Fibroblast of lung (primary cell): Measurements from ENCODE around the gene NCR3LG1. TPM values are rescaled to one million over a fixed set of nuclear protein-coding genes. Genes with fewer than 3 reads are reported as not detected.

Source experiments
- DNase-seq, 2 donors: peaks; one replicate each; pipeline versions ENCODE4 v3.0.0 to v3.0.0-alpha.2; 2010; ENCODE audit warnings: low read depth in 2 of 2
- H2AFZ ChIP-seq: 2 replicates; pipeline ENCODE4 v1.5.1; 2012; ENCODE audit warnings: low read length, control low read depth, inconsistent platforms
- H3K27ac ChIP-seq: 2 replicates; pipeline ENCODE4 v1.5.1; 2011; ENCODE audit warnings: low read length, control low read depth; ENCODE audit not compliant: insufficient read depth
- H3K27me3 ChIP-seq: 2 replicates; pipeline ENCODE4 v1.5.1; 2011; ENCODE audit warnings: mild to moderate bottlenecking, low read length; ENCODE audit not compliant: control insufficient read depth, insufficient read depth
- H3K36me3 ChIP-seq: 2 replicates; pipeline ENCODE4 v1.5.1; 2011; ENCODE audit warnings: low read length; ENCODE audit not compliant: control insufficient read depth, insufficient read depth
- H3K4me1 ChIP-seq: 2 replicates; pipeline ENCODE4 v1.5.1; 2011; ENCODE audit warnings: low read length; ENCODE audit not compliant: control insufficient read depth, insufficient read depth; ENCODE audit errors: extremely low read depth
- H3K4me2 ChIP-seq: 2 replicates; pipeline ENCODE4 v1.5.1; 2011; ENCODE audit warnings: low read length, control low read depth; ENCODE audit not compliant: insufficient read depth; ENCODE audit errors: extremely low read depth
- H3K4me3 ChIP-seq, 4 experiments: fragments of 200-600 bp in 1 of 4; sonication (generic) in 1 of 4; replicated peaks in 1 of 4; 2 replicates each; pipeline ENCODE4 v1.5.1; 2011 to 2016; ENCODE audit warnings: low read length in 4 of 4, low read depth in 3 of 4, mild to moderate bottlenecking in 3 of 4, control low read depth in 2 of 4, inconsistent platforms in 1 of 4, mixed read lengths in 1 of 4; ENCODE audit not compliant: insufficient read depth in 1 of 4; ENCODE audit errors: control extremely low read depth in 1 of 4
- H3K79me2 ChIP-seq: 2 replicates; pipeline ENCODE4 v1.5.1; 2012; ENCODE audit warnings: mild to moderate bottlenecking, low read length, inconsistent platforms; ENCODE audit not compliant: control insufficient read depth, insufficient read depth
- H3K9ac ChIP-seq: 2 replicates; pipeline ENCODE4 v1.5.1; 2011; ENCODE audit warnings: mild to moderate bottlenecking, low read length, control low read depth; ENCODE audit not compliant: insufficient read depth
- H3K9me3 ChIP-seq: 2 replicates; pipeline ENCODE4 v1.5.1; 2012; ENCODE audit warnings: low read depth, low read length; ENCODE audit not compliant: control insufficient read depth, insufficient read depth
- H4K20me1 ChIP-seq: 2 replicates; pipeline ENCODE4 v1.5.1; 2011; ENCODE audit warnings: low read length; ENCODE audit not compliant: control insufficient read depth, insufficient read depth; ENCODE audit errors: extremely low read depth
- CTCF ChIP-seq, 2 donors: IDR thresholded peaks in 1 of 2; conservative IDR thresholded peaks in 1 of 2; 1 replicate in 1 of 2; 2 replicates in 1 of 2; pipeline ENCODE4 v1.5.1; 2011 to 2012; ENCODE audit warnings: low read length in 2 of 2, control low read depth in 1 of 2, inconsistent platforms in 1 of 2, low read depth in 1 of 2, mild to moderate bottlenecking in 1 of 2
- EZH2 ChIP-seq: IDR thresholded peaks from 2 replicates; pipeline ENCODE4 v1.5.1; 2012; ENCODE audit warnings: low read length, control low read depth, mild to moderate bottlenecking; ENCODE audit errors: missing control alignments
- polyA plus RNA-seq, 2 donors: library from polyadenylated mRNA; depleted of rRNA in 1 of 2; stranded (reverse) in 1 of 2; unstranded in 1 of 2; fragments of >200 nt; gene quantifications; 2 replicates each; pipeline ENCODE4 v1.2.1, GENCODE V29; 2011 to 2012; ENCODE audit warnings: missing spikeins in 1 of 2
- total RNA-seq: library from RNA; depleted of rRNA; stranded (reverse); fragments of >200 nt; gene quantifications from 2 replicates; pipeline ENCODE4 v1.2.1, GENCODE V29; 2014

The NCR3LG1 gene
- total and polyA plus RNA-seq, 2 donors (not counting 1 experiment from before 2014, with no cell fraction given): 4.5 to 6.0 TPM

GRCh38 chr11:17343907-17344306 is 7.7 kb upstream of the NCR3LG1 start:
- no peaks in the 10 kb centered on the region for H4K20me1 ChIP-seq
- no peaks in the 10 kb centered on the region for H3K9me3 ChIP-seq
- no peaks in the 10 kb centered on the region for H3K79me2 ChIP-seq
- H3K27me3 ChIP-seq: no peaks in the 10 kb centered on the region
- no peak overlapping the region for H3K4me3 ChIP-seq
- H3K4me2 ChIP-seq: no peak overlapping the region
- no peak for TF ChIP-seq CTCF (conservative IDR thresholded peaks at IDR 0.05 in 1 of 2, IDR thresholded peaks at IDR 0.05 in 1 of 2; ENCODE audit: low read depth in 1 of 2, low read length in 2 of 2)
- TF ChIP-seq EZH2: no peak
- peak; percentile 81 to 91 for DNase-seq
- H3K9ac ChIP-seq: no peak overlapping the region
- no peaks in the 10 kb centered on the region for H3K36me3 ChIP-seq
- H2AFZ ChIP-seq: no peak overlapping the region
- no peak overlapping the region for H3K27ac ChIP-seq
- peaks cover 3% of the 10 kb centered on the region for H3K4me1 ChIP-seq

GRCh38 chr11:17347676-17348075 is 3.9 kb upstream of the NCR3LG1 start:
- no peak overlapping the region for H3K27ac ChIP-seq
- H3K79me2 ChIP-seq: no peaks in the 10 kb centered on the region
- H3K9ac ChIP-seq: no peak overlapping the region
- H3K36me3 ChIP-seq: no peaks in the 10 kb centered on the region
- H3K9me3 ChIP-seq: no peaks in the 10 kb centered on the region
- no peaks in the 10 kb centered on the region for H4K20me1 ChIP-seq
- H3K27me3 ChIP-seq: no peaks in the 10 kb centered on the region
- TF ChIP-seq EZH2 (no peak), CTCF (conservative IDR thresholded peaks at IDR 0.05 in 1 of 2, IDR thresholded peaks at IDR 0.05 in 1 of 2; ENCODE audit: low read depth in 1 of 2, low read length in 2 of 2) (no peak)
- H3K4me1 ChIP-seq: peaks cover 3% of the 10 kb centered on the region
- DNase-seq: no peak
- H3K4me3 ChIP-seq: no peak overlapping the region
- H3K4me2 ChIP-seq: no peak overlapping the region
- H2AFZ ChIP-seq: no peak overlapping the region

- no peak overlapping the region for H2AFZ ChIP-seq
- no peaks in the 10 kb centered on the region for H4K20me1 ChIP-seq
- TF ChIP-seq CTCF (conservative IDR thresholded peaks at IDR 0.05 in 1 of 2, IDR thresholded peaks at IDR 0.05 in 1 of 2; ENCODE audit: low read depth in 1 of 2, low read length in 2 of 2) (no peak), EZH2 (no peak)
- H3K27me3 ChIP-seq: no peaks in the 10 kb centered on the region
- peak in 1 of 2 donors; percentile 10 for DNase-seq
- H3K36me3 ChIP-seq: no peaks in the 10 kb centered on the region
- H3K79me2 ChIP-seq: no peaks in the 10 kb centered on the region
- H3K9ac ChIP-seq: no peak overlapping the region
- H3K27ac ChIP-seq: no peak overlapping the region
- H3K4me1 ChIP-seq: no peaks in the 10 kb centered on the region
- H3K4me2 ChIP-seq: peak overlapping the region; percentile 66
- no peaks in the 10 kb centered on the region for H3K9me3 ChIP-seq
- peak overlapping the region in 1 of 4 experiments; percentile 69 for H3K4me3 ChIP-seq
Observed at GRCh38 chr11:17350455-17351171, 987 bp upstream of the NCR3LG1 start.
